ENCODE results near the gene EIF2AK3.

DNA sequence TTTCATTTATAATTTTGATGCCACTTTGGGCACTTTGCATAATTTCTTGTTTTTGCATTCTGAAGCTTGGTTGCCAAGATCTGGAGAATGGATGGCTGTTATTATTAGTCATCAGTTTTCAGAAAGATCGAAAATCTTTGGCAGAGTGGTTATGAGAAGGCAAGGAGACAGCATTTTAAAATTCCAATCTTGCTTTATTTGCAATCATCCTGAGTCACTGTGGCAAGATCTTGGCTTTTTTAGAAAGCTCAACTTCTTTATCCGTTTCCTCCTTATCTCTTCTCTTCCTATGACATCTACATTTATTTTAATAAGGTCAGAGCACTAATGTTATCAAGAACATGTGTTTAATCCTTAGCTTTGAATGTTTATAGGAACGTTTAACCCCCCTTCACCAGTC, 31.1 kb upstream of the EIF2AK3 start:
- TF ChIP-seq, protein P1, sequence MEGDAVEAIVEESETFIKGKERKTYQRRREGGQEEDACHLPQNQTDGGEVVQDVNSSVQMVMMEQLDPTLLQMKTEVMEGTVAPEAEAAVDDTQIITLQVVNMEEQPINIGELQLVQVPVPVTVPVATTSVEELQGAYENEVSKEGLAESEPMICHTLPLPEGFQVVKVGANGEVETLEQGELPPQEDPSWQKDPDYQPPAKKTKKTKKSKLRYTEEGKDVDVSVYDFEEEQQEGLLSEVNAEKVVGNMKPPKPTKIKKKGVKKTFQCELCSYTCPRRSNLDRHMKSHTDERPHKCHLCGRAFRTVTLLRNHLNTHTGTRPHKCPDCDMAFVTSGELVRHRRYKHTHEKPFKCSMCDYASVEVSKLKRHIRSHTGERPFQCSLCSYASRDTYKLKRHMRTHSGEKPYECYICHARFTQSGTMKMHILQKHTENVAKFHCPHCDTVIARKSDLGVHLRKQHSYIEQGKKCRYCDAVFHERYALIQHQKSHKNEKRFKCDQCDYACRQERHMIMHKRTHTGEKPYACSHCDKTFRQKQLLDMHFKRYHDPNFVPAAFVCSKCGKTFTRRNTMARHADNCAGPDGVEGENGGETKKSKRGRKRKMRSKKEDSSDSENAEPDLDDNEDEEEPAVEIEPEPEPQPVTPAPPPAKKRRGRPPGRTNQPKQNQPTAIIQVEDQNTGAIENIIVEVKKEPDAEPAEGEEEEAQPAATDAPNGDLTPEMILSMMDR (IDR thresholded peaks at IDR 0.05; ENCODE audit: poor library complexity) = no peak
- TF ChIP-seq EZH2 (IDR thresholded peaks at IDR 0.05; ENCODE audit: borderline replicate concordance) = no peak
